K562 (cell line): ENCODE measurements around the gene HSPH1. TPM values are rescaled to one million over a fixed set of nuclear protein-coding genes. Genes with fewer than 3 reads are reported as not detected.

Experiments used
- BRD4 ChIP-seq: fragments of 200-600 bp; sonication (generic); IDR thresholded peaks from 2 replicates; pipeline ENCODE4 v1.6.1; 2017; ENCODE audit warnings: inconsistent platforms
- CAMTA2 ChIP-seq: fragments of 250-450 bp; sonication (Bioruptor Pico); conservative IDR thresholded peaks from 2 replicates; pipeline ENCODE4 v1.5.1; 2022
- CHAMP1 ChIP-seq: fragments of 450-650 bp; IDR thresholded peaks from 2 replicates; pipeline ENCODE4 v1.6.1; 2016; ENCODE audit warnings: mild to moderate bottlenecking
- E2F4 ChIP-seq: sonication (generic); formaldehyde crosslinking; IDR thresholded peaks from 2 replicates; pipeline ENCODE4 v1.8.0; 2022; ENCODE audit warnings: mild to moderate bottlenecking, low read depth, missing genetic modification reagents
- IRF1 ChIP-seq: sonication (generic); formaldehyde crosslinking; IDR thresholded peaks from 2 replicates; pipeline ENCODE4 v1.8.0; 2022; ENCODE audit warnings: missing genetic modification reagents, mild to moderate bottlenecking, borderline replicate concordance
- IRF9 ChIP-seq: fragments of 450-650 bp; IDR thresholded peaks from 2 replicates; pipeline ENCODE4 v1.6.1; 2016; ENCODE audit warnings: missing biosample characterization, missing genetic modification characterization
- LEF1 ChIP-seq: fragments of 450-650 bp; IDR thresholded peaks from 2 replicates; pipeline ENCODE4 v1.6.1; 2016; ENCODE audit warnings: mild to moderate bottlenecking
- PHB2 ChIP-seq: fragments of 450-650 bp; IDR thresholded peaks from 2 replicates; pipeline ENCODE4 v1.6.1; 2017; ENCODE audit warnings: low read depth
- POLR2G ChIP-seq: fragments of 200-400 bp; formaldehyde crosslinking; IDR thresholded peaks from 2 replicates; pipeline ENCODE4 v1.6.1; 2017; ENCODE audit warnings: low read depth, mild to moderate bottlenecking, antibody characterized with exemption, low read length, moderate library complexity
- PPARD ChIP-seq: fragments of 250-450 bp; sonication (Bioruptor Pico); IDR thresholded peaks from 2 replicates; pipeline ENCODE4 v1.8.0; 2022; ENCODE audit warnings: inconsistent platforms, mild to moderate bottlenecking, moderate library complexity
- PURB ChIP-seq: sonication (generic); formaldehyde crosslinking; IDR thresholded peaks from 2 replicates; pipeline ENCODE4 v1.9.0; 2021; ENCODE audit warnings: low read depth, mild to moderate bottlenecking, missing genetic modification reagents
- SRSF3 ChIP-seq: fragments of 200-400 bp; formaldehyde crosslinking; IDR thresholded peaks from 2 replicates; pipeline ENCODE4 v1.6.1; 2016; ENCODE audit warnings: mild to moderate bottlenecking, low read length, moderate library complexity; ENCODE audit not compliant: insufficient read depth
- TEAD4 ChIP-seq, 2 experiments: sonication (generic) in 1 of 2; formaldehyde crosslinking in 1 of 2; IDR thresholded peaks; 2 replicates each; pipeline versions ENCODE4 v1.6.1 to v1.8.0; 2012 to 2022; ENCODE audit warnings: borderline replicate concordance in 1 of 2, inconsistent platforms in 1 of 2, low read length in 1 of 2, mild to moderate bottlenecking in 1 of 2, missing genetic modification reagents in 1 of 2
- THRAP3 ChIP-seq: fragments of 450-650 bp; IDR thresholded peaks from 2 replicates; pipeline ENCODE4 v1.6.1; 2016; ENCODE audit warnings: mild to moderate bottlenecking, inconsistent platforms, borderline replicate concordance
- ZNF134 ChIP-seq: fragments of 250-450 bp; sonication (Bioruptor Pico); conservative IDR thresholded peaks from 2 replicates; pipeline ENCODE4 v1.4.0; 2020
- ZNF212 ChIP-seq: fragments of 450-650 bp; formaldehyde crosslinking; IDR thresholded peaks from 2 replicates; pipeline ENCODE4 v1.4.0; 2020; ENCODE audit warnings: mild to moderate bottlenecking
- ZNF347 ChIP-seq: fragments of 450-650 bp; formaldehyde crosslinking; IDR thresholded peaks from 2 replicates; pipeline ENCODE4 v1.4.0; 2020; ENCODE audit warnings: low read depth, mild to moderate bottlenecking, moderate library complexity
- ZNF507 ChIP-seq: conservative IDR thresholded peaks from 2 replicates; pipeline ENCODE4 v1.6.1; 2017; ENCODE audit warnings: missing genetic modification characterization, missing compliant biosample characterization
- ZNF57 ChIP-seq: fragments of 450-650 bp; formaldehyde crosslinking; IDR thresholded peaks from 2 replicates; pipeline ENCODE4 v1.4.0; 2020; ENCODE audit warnings: mild to moderate bottlenecking, moderate library complexity
- ZNF696 ChIP-seq: fragments of 250-450 bp; sonication (Bioruptor Pico); conservative IDR thresholded peaks from 2 replicates; pipeline ENCODE4 v1.4.0; 2020; ENCODE audit warnings: mild to moderate bottlenecking, moderate library complexity
- ZNF717 ChIP-seq: fragments of 250-450 bp; sonication (Bioruptor Pico); IDR thresholded peaks from 2 replicates; pipeline ENCODE4 v1.5.0; 2021
- ZNF740 ChIP-seq, 3 experiments: fragments of 200-800 bp in 1 of 3; sonication (Bioruptor generic) in 1 of 3; sonication (generic) in 1 of 3; formaldehyde crosslinking in 1 of 3; IDR thresholded peaks; 2 replicates each; pipeline versions ENCODE4 v1.6.1 to v1.8.0; 2016 to 2022; ENCODE audit warnings: mild to moderate bottlenecking in 2 of 3, missing compliant biosample characterization in 2 of 3, missing genetic modification characterization in 2 of 3, missing genetic modification reagents in 1 of 3
- polyA plus RNA-seq, 8 experiments: library from polyadenylated mRNA; depleted of rRNA in 4 of 8; stranded (reverse) in 5 of 8; unstranded in 3 of 8; fragments of >200 nt; fragmentation: Nextera tagmentation in 2 of 8; fragmentation: Illumina TruSeq in 1 of 8; extraction: Ambion mirVana in 2 of 8; extraction: Trizol in 1 of 8; gene quantifications; 2 replicates each; pipeline versions ENCODE4 v1.2.1 to v1.2.3, GENCODE V29; 2011 to 2014; ENCODE audit warnings: inconsistent platforms in 1 of 8, missing spikeins in 1 of 8
- total RNA-seq, 7 experiments: library from RNA; depleted of rRNA in 6 of 7; stranded (reverse); fragments of >200 nt in 6 of 7; fragmentation: Illumina TruSeq in 2 of 7; extraction: Trizol in 2 of 7; gene quantifications; 2 replicates each; pipeline versions ENCODE4 v1.2.1 to v1.2.3, GENCODE V29; 2011 to 2021; ENCODE audit warnings: low replicate concordance in 1 of 7

The HSPH1 gene
- total and polyA plus RNA-seq, 9 of the 15 experiments (the other 6 are each of a cell fraction or from before 2014, with no cell fraction given), result 34.6 to 104 (median 64.7) TPM

GRCh38 chr13:31161557-31162150 lies at the start of gene HSPH1 (continued):
- TF ChIP-seq IRF9 (tag), result no peak
- no peak for TF ChIP-seq LEF1
- TF ChIP-seq E2F4 (CRISPR knock-in tag), result no peak
- TF ChIP-seq ZNF696, result no peak
- TF ChIP-seq ZNF57 (CRISPR knock-in tag), result no peak
- no peak for TF ChIP-seq ZNF740 (CRISPR knock-in tag; IDR thresholded peaks at IDR 0.05)
- no peak for TF ChIP-seq ZNF740 (tag; IDR thresholded peaks at IDR 0.05)
- no peak for TF ChIP-seq CAMTA2 (CRISPR knock-in tag)
- no peak for TF ChIP-seq CHAMP1
- peak; percentile 89 for TF ChIP-seq POLR2G
- no peak for TF ChIP-seq PPARD (CRISPR knock-in tag)
- TF ChIP-seq IRF1 (CRISPR knock-in tag), result no peak
- TF ChIP-seq ZNF347, result no peak
- TF ChIP-seq PURB, result no peak
- no peak for TF ChIP-seq SRSF3
- no peak for TF ChIP-seq ZNF134 (CRISPR knock-in tag)
- no peak for TF ChIP-seq PHB2
- no peak for TF ChIP-seq BRD4
- TF ChIP-seq TEAD4 (IDR thresholded peaks at IDR 0.05; ENCODE audit: low read length), result no peak
- TF ChIP-seq TEAD4 (CRISPR knock-in tag; IDR thresholded peaks at IDR 0.05; ENCODE audit: borderline replicate concordance), result no peak
- TF ChIP-seq THRAP3, result no peak
- TF ChIP-seq ZNF717 (CRISPR knock-in tag), result no peak
- TF ChIP-seq ZNF212 (CRISPR knock-in tag), result no peak
- no peak for TF ChIP-seq ZNF507 (tag)
